NCI-H146 (cell line): ENCODE results near the gene STEAP3.

Source experiments
- DNase-seq: peaks from one replicate; lab custom pipeline; 2025; lab: John Stamatoyannopoulos, UW

STEAP3 gene

GRCh38 chr2:119227346-119227745 lies 3.7 kb downstream of the STEAP3 start:
- no peak for DNase-seq

GRCh38 chr2:119228136-119228535 lies 4.5 kb downstream of the STEAP3 start:
- DNase-seq = no peak

GRCh38 chr2:119228964-119229363 lies 5.3 kb downstream of the STEAP3 start:
- DNase-seq = no peak

- DNase-seq = no peak
Measured at GRCh38 chr2:119229716-119230115, 6.1 kb downstream of the STEAP3 start.

- DNase-seq = peak; percentile 37
Measured at GRCh38 chr2:119230219-119231185, 6.9 kb downstream of the STEAP3 start.

GRCh38 chr2:119231975-119232665 lies 8.5 kb downstream of the STEAP3 start:
- no peak for DNase-seq

GRCh38 chr2:119232666-119232993 lies 9.0 kb downstream of the STEAP3 start:
- no peak for DNase-seq

- no peak for DNase-seq
Measured at GRCh38 chr2:119233326-119234020, 9.8 kb downstream of the STEAP3 start.

- peak; percentile 57 for DNase-seq
Measured at GRCh38 chr2:119234021-119235019, 10.7 kb downstream of the STEAP3 start.

- no peak for DNase-seq
Measured at GRCh38 chr2:119236796-119237195, 13.2 kb downstream of the STEAP3 start.

- peak; percentile 98 for DNase-seq
Measured at GRCh38 chr2:119240311-119241204, 16.9 kb downstream of the STEAP3 start.

GRCh38 chr2:119241205-119241532 lies 17.5 kb downstream of the STEAP3 start:
- DNase-seq = peak; percentile 53

- peak; percentile 57 for DNase-seq
Measured at GRCh38 chr2:119242276-119243119, 18.9 kb downstream of the STEAP3 start.

- DNase-seq = no peak
Measured at GRCh38 chr2:119243621-119244020, 20.0 kb downstream of the STEAP3 start.

- DNase-seq = peak; percentile 24
Measured at GRCh38 chr2:119245076-119245840, 21.6 kb downstream of the STEAP3 start.

GRCh38 chr2:119245841-119246230 lies 22.2 kb downstream of the STEAP3 start:
- DNase-seq = no peak

- DNase-seq = no peak
Measured at GRCh38 chr2:119246884-119247843, 23.5 kb downstream of the STEAP3 start.

- no peak for DNase-seq
Measured at GRCh38 chr2:119247844-119248271, 24.2 kb downstream of the STEAP3 start.
